GM04504 (cell line): ENCODE results near the gene IRF6.
"Not testable (repeated sequence)": the region's sequence is repeated elsewhere in the genome, so short reads cannot be mapped to it uniquely, and the experiment has no call there.

Source experiments
- DNase-seq: peaks from one replicate; pipeline ENCODE4 v3.0.0-alpha.2; 2012; ENCODE audit warnings: low read depth

The IRF6 gene

DNA sequence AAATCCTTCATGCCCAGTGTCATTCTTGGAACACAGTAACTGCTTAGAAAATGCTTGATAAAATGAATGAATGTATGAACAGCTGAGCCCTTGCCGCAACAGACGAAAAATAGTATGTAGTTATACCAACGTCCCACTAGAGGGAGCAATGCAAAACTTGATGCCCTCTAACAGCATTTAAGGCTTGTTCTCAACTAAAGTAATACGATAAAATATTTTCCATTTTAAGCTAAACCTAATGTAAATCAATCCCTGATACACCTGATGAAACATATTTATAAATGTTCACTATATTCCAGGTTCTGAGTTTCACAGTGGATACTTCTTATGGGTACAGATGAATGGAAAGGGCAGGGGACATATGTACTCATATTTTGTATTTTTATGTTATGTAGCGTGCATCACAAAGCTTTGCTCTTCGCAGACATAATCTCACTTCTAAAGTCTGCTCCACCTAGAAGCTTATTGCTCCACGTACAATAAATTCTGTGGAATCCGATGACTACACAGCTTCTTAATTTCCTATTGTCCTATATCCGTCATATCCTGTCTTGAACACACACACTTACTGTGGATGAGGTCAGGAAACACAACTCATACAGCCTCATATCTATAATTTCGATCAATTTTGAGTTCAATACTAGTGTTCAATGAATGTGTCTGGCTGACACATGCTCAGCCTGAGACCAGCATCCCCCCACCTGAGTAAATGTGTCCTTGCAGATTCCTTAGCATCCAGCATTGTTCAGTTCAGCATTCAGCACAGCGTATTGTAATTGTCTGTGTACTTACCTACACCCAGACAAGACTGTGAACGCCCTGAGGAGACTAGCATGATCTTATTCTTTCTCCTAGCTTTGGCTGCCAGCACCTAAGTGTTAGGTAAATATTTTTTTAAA is 17.4 kb upstream of the IRF6 start:
- no peak for DNase-seq

DNA sequence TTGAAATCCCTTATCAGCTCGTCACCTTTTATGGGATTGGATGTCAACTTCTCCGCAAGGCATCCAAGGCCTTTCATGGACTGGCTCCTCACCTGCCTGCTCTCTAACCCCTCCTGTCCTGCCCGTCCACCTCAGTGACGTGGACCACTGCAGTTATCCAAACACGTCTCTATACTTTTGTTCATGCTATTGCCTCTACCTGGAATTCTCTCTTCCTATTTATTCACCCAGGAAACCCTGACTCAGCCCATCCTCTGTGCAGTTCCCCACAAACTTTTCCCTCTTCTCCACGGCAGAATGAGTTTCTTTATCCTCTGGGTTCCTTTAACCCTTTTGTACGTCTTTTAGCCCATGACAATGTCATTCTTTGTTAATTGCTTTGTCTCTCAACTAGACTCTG is 16.8 kb upstream of the IRF6 start:
- DNase-seq, result no peak

DNA sequence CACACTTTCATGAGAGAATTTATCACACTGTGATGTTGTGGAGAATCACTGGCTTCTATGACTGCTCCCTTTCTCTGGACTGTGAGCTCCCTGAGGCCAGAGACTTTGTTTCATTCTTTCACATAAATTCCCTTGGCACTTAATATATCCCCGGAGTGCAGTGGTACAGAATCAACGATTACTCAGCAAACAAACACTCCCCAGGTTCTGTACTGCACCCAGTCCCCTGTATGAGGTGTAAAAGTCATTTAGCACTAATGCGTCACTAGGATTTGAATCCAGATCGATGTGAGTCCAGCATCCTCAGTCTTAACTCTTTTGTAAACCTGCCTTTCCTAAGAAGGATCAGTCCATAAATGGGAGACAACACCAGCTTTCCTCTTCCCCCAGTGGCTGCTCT is 15.0 kb upstream of the IRF6 start:
- no peak for DNase-seq

DNA sequence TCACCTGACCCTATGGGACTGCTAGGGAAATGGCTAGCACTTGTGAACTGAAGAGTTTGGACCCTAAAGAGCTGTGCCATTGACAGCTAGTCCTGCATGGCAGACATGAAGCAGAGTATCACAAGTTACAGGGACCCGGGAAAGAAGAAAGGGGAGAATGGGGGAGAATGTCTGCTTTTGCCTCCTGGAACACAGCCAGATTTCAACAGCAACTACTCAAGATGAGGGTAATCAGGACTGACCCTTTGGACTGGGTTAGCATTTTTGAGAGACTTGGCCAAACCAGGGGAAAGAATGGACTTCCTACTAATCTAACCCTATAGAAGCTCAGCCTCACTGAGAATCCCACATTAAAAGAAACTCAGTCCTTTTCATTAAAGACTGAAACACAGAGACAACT is 13.1 kb upstream of the IRF6 start:
- no peak for DNase-seq

DNA sequence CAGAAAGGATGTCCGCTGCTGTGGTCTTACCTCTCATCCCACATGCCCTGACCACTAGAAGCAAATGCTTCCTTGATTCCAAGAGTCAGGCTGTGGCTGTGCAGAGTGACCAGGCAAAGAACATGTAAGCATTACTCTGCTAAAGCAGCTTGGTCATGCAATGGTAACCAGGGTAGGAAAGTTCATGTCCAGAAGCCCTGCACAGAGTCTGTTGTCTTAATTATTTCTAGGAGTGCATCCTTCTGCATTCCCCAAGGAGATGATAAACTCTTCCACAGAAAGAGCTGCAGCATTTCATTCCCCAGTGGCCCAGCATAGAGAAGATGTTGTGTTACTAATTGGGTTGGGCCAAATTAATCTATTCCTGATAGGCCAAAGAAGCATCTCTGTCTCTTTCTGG is 11.7 kb upstream of the IRF6 start:
- DNase-seq, result no peak

DNA sequence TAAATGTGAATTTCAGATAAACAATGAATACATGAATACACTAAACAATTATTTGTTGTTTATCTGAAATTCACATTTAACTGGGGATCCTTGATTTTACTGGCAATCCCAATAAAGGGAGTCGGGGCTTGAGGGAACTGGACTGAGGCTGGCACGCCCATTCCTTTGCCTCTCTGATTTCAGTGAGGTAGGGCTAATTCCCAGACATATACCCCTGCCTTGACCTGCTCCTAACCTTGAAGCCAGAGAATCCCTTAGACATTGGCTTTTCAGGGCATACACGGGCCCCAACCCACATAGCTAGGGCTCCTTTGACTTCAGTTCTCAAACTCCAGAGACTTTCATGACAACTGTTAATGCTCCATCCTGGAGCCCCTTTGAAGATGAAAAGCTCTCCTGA is 11.0 kb upstream of the IRF6 start:
- DNase-seq, result no peak

DNA sequence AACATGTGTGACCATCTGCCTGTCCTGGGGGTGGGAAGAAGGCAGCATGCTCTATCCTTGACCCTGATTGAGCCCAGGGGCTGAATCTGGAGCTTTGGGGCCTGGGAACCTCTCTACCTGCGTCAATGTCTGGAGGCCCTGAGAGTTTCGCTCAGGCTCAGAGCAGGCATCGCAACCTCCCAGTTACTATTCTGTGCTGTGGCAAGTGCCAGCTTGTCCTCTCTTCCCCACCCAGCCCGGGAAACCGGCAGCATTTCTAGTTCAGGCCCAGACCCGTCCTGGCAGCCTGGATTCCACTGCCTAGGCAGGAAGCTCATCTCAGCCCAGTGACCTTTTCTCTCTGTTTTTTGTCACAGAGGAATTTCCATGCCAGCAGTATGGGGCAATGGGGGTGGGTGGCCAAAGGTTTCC is 10.0 kb upstream of the IRF6 start:
- DNase-seq, result no peak

DNA sequence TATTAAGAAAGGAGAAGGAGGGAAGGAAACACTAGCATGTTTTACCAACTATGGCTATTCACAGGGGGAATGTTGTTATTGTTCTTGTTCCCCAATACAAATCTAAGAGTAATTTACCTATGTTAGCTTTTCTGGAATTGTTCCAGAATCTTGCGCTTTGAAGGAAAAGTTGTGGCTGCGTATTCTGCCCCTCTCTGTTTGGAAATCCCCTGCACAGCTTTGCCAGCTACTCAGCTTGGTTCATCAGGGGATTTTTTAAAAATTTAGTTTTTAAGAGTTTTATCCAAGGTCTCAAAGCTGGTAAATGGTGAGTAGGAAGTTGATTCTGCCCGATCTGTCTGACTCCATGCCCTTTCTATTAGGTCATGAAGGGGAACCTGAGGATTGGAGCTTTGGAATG is 9.5 kb upstream of the IRF6 start:
- no peak for DNase-seq

DNA sequence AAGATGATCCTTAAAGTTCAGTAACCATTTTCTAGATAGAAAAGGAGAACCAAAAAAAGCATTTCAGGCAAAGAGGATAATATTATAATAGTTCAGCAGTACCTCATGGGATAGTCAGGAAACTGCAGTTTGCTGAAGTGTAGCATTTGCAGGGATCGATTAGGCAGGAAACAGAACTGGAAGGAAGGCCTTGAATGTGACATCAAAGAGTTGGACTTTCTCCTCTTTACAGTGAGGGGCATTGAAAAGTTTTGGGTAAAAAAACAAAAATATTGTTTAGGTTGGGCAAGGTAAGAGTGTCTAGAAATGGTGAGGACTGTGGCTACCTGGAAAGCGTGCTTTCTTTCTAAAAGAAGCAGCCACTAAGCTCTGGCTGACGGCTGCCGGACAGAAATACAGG is 8.0 kb upstream of the IRF6 start:
- no peak for DNase-seq

DNA sequence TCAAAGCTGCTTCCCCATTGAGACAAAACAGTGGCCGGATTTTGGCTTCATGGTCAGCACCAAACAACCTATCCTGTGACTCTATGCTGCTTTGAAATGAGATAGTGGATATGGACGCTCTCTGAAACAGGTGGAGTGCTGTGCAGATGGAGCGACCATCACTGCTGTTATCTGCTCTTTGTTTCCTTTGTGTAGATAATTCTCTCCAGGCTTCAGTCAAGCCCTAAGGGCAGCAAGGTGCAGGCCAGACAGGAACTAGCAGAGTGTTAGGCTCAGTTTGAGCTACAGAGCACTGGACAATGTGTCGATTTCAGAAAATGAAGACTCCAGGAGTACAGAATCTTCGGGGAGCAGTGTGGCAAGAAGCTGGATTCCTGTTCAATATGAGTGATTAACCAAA is 4.8 kb upstream of the IRF6 start:
- DNase-seq, result no peak

DNA sequence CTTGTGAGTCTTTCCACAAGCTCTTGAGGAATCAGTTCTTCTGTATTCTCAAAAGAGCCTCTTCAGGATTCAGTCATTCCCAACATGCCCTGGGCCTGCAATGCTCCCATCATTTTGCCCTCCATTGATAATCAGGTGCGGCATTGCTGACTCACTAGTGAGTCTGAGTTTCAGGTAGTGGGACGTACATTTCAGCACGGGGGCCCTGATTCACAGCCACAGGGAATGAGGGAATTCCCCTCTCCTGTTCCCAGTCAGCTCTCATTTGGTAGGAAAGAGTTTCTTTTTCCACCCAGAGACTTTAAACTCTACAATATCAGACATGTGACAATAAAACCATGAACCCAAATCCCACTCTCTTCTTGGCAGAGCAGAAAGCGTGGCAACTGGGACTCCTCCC is 3.7 kb upstream of the IRF6 start:
- no peak for DNase-seq

DNA sequence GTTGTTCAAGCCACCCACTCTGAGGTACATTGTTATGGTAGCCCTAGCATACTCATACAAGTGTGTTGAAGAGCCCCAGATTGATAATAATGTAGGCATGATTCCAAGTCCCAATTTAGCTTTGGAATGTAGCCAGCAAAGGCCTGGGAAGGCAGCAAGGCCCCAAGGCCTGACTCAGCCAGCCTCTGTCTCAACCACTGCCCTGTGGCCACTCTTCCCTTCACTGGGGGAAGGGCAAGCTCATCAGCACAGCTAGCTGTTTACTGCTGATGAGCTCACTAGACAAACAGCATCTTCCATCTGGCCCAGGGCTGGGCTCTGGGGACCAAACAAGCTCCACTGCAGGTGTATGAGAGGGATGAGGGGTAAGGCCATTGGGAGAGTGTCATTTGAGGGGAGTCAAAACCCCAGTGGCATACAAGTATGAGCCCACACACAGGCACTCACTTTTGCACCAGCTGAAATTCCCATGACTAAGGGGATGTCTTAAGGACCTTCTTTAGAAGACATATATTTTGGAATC is 2.2 kb upstream of the IRF6 start:
- DNase-seq, result peak; percentile 84

DNA sequence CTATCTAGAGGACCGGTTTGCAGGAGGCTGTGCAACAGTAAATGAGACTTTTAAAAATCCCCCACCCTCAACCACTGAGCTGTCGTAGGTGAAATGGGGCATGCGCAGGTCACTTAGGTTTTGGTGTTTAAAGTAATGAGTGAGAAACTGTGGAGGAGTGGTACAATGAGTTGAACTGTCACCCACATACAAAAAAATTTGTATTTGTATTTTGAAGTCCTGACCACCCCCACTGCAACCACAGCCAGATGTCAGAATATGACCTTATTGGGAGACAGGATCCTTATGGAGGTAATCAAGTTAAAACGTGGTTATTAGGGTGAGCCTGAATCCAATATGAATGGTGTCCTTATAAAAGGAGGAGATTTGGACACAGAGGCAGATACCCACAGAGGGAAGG is 1.6 kb upstream of the IRF6 start:
- DNase-seq, result no peak

DNA sequence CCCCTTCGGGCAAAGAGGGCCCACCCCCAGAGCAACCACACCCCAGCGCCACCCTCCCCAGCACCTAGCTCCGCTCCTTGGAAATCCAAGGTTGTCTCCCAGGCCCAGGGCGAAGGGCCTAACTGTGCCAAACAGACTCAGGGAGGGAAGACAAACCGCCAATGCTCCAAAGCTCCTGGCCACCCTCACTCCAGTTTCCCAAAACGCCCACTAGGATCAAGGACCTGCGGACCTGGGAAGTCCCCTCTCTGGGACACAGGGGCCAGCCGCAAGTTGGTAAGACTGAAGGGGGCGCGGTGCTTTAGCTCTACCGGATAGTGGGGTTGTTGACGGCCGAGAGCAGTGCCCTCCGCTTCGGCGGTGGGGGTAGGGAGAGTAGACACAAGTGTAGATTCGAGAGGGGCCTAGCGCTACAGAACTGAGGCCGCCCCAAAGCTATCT is 581 bp downstream of the IRF6 start:
- DNase-seq, result no peak

DNA sequence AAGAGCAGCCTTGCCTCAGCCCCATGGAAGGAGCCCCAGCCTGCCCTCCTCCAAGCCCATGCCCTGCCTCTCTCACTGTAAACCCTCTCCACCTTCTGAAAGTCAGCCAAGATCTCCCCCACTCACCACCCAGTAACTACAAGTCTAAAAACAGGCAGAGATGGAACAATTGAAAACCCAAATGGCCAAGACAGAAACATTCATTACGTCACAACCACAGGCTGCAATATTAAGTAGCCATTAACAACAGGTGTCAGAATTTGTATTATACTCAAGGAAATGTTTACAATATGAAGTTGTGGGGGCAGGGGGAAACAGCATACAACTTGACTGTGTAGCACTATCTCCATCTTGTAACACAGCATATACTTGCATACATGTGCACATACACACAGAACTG is 2.4 kb downstream of the IRF6 start:
- DNase-seq, result no peak

DNA sequence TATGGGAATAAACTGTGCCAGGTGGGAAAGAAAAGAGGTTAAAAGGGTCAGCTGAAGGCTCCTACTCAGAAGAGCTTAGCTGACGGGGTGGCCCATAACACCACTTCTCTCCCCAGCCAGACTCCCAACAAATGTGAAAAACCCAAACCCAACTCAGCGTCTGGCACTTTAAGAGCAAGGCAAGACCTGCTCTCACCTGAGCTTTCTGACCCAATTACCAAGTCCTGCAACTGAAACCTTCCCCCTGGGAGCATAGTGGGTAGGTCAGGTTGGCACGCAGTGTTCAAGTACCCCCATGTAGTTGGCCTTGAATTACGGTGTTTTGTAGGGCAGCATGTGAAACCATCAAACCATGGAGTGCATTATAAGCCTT is 3.2 kb downstream of the IRF6 start:
- no peak for DNase-seq

DNA sequence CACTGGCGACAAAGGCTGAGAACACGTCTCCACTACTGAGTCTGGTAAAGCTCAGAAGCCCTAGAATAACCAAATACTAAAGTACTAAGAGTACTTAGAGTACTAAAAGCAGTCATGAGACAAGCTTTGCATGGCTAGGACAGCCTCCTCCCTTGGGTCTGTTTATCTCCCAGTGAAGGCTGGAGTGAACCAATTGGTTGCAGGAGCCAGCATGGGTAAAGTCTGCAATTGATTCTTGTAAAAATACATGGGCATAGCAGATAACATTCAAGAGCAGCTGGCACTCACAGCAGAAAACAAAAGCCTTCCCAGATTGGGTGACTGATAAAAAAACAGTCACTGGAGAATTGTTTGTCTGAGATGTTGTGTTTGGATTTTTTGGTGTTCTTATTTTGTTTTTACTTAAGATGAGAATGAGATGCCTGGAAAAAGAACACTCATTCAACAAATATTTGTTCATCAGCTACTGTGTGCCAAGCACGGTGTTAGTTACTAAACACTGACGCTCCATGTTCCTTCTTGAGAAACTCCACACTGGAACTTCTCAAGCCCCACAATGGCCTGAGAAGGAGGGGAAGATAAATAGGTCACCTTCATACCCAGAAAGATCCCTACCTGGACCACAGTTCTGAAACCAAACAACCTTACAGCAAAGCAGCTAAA is 3.7 kb downstream of the IRF6 start:
- no peak for DNase-seq

DNA sequence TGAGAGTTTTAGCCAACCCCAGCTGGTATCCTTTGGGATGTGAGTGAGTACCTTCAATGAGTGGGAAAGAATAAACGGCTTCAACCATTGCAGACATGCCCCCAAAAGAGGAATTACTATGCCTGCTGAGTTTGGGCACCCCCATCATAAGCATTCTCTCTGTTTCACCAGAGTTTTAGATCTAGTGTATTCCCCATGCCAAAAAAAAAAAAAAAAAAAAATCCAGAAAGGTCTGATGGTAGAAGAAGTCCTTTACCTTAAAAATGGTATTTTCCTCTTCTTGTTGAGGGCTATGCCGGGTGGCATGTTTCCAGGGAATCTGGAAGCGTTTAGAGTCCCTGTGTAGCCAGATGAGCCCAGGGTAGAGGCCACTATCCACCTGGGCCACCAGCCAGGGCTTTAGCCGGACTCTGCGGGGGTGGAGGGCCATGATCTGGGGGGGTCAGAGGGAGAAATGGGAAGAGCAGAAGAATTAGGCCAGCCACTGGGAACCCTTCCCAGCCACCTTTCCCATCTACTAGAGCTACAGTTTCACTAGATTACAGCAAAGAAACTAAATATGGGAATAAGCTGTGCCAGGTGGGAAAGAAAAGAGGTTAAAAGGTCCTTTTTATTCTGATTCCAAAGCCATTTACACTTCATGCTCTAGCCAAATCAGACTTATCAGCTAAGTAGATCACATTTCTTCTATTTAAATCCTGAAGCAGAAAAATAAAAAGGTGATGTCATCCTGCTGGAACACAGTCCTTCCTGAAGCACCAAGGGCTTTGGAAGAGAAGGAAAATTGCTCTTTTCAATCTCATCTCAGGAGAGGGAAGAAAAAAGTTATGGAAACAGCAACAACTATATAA is 4.7 kb downstream of the IRF6 start:
- no peak for DNase-seq

DNA sequence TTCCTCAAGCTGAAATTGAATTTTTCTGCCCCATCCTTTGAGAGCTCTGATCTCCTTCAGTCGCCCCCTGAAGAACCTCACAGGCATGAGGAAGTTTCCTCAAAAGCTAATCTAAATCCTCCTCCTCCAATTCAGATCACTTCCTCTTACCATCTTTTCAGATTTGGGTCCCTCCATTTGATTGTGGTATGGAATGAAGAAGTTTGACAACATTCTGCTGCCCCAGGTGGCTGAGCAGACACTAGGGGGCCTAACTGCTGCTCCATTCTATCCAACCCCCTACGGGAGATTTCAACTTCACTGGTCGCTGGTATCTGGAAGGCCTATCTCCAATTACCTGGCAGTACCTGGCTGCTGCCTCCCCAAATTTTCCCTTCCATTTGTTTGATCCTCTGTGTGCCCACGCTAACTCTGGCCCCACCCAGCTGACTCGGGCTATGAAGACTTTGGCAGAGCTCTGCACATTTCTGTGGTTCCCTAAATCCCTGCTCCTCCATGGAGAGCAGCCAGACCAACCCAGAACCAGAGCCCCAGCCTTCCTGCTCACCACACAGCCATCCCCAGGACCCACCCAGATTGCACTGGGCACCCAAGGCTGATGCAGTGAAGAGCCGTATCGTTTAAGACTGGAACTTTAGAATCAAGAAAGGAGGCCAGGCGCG is 7.8 kb downstream of the IRF6 start:
- DNase-seq, result no peak

DNA sequence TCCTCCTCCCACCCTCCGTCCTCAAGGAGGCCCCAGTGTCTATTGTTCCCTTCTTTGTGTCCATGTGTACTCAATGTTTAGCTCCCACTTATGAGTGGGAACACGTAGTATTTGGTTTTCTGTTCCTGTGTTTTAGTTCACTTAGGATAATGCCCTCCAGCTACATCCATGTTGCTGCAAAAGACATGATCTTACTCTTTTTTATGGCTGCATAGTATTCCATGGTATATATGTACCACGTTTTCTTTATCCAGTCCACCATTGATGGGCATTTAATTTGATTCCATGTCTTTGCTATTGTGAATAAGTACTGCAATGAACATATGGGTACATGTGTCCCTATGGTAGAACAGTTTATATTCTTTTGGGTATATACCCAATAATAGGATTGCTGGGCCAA is 12.2 kb downstream of the IRF6 start:
- DNase-seq, result not testable (repeated sequence)

DNA sequence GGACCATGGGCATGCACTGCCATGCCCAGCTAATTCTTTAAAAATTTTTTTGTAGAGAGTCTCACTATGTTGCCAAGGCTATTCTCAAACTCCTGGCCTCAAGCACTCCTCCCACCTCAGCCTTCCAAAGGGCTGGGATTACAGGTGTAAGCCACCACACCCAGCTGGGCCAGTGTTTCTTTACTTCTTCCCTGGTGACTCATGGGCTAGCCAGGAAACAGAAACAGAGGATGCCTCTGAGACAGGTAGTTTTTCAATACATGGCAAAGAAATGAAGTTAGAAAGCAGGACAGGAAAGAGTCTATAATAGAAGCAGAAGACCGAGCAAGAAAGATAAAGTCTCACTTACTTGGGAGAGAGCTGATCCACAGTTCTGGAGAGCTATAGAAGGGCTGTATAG is 14.0 kb downstream of the IRF6 start:
- DNase-seq, result no peak
